H1 (cell line): ENCODE data around the gene HDAC9. TPM values are rescaled to one million over a fixed set of nuclear protein-coding genes. Genes with fewer than 3 reads are reported as not detected.

ENCODE experiments used
- CTCF ChIA-PET: fragments of 300-600 bp; sonication (Branson Sonifier 250); formaldehyde crosslinking; loops from one replicate; lab custom pipeline; 2021; ENCODE audit not compliant: partially characterized antibody; lab: Charles Lee
- POLR2A ChIA-PET: fragments of 300-600 bp; sonication (Branson Sonifier 250); formaldehyde crosslinking; loops from one replicate; lab custom pipeline; 2021; ENCODE audit warnings: inconsistent platforms; ENCODE audit not compliant: partially characterized antibody; lab: Charles Lee
- DNase-seq, 2 experiments: peaks; one replicate each; pipeline versions ENCODE4 v3.0.0 to v3.0.0-alpha.2; 2010 to 2022; ENCODE audit warnings: low spot score in 2 of 2, low read depth in 1 of 2, mixed read lengths in 1 of 2
- FAIRE-seq: peaks from 2 replicates; lab custom pipeline; 2011; peaks lifted over from hg19 to GRCh38; lab: Jason Lieb, UNC
- H2AFZ ChIP-seq: 2 replicates; pipeline ENCODE4 v1.8.1; 2012; ENCODE audit warnings: low read length, inconsistent platforms
- H2AK5ac ChIP-seq: 2 replicates; pipeline ENCODE4 v1.6.1; 2013; ENCODE audit warnings: low read depth, low read length
- H2BK120ac ChIP-seq: replicated peaks from 2 replicates; pipeline ENCODE3; 2013; ENCODE audit warnings: low read depth, low read length, inconsistent platforms
- H2BK12ac ChIP-seq: 2 replicates; pipeline ENCODE4 v1.6.1; 2013; ENCODE audit warnings: low read depth, low read length
- H2BK15ac ChIP-seq: 2 replicates; pipeline ENCODE4 v1.6.1; 2013; ENCODE audit warnings: low read length
- H2BK20ac ChIP-seq: 2 replicates; pipeline ENCODE4 v1.6.1; 2013; ENCODE audit warnings: low read length
- H2BK5ac ChIP-seq: 2 replicates; pipeline ENCODE4 v1.6.1; 2013; ENCODE audit warnings: low read depth, low read length
- H3K14ac ChIP-seq: 2 replicates; pipeline ENCODE4 v1.6.1; 2013; ENCODE audit warnings: inconsistent platforms; ENCODE audit not compliant: insufficient read length
- H3K18ac ChIP-seq: 2 replicates; pipeline ENCODE4 v1.6.1; 2013; ENCODE audit warnings: low read length; ENCODE audit errors: extremely low read depth
- H3K23ac ChIP-seq: 2 replicates; pipeline ENCODE4 v1.6.1; 2013; ENCODE audit warnings: inconsistent platforms; ENCODE audit not compliant: insufficient read length
- H3K23me2 ChIP-seq: 2 replicates; pipeline ENCODE4 v1.6.1; 2013; ENCODE audit warnings: low read depth, low read length
- H3K27ac ChIP-seq: 2 replicates; pipeline ENCODE4 v1.6.1; 2011; ENCODE audit warnings: low read depth, low read length, inconsistent platforms
- H3K27me3 ChIP-seq, 4 experiments: replicated peaks in 1 of 4; 1 replicate in 1 of 4; 2 replicates in 3 of 4; pipeline versions ENCODE4 v1.6.1 to v1.8.1; 2011 to 2013; ENCODE audit warnings: low read length in 3 of 4, mild to moderate bottlenecking in 3 of 4, inconsistent platforms in 2 of 4, mixed read lengths in 2 of 4, moderate library complexity in 1 of 4; ENCODE audit not compliant: control insufficient read depth in 3 of 4, insufficient read depth in 3 of 4; ENCODE audit errors: extremely low read depth in 1 of 4
- H3K36me3 ChIP-seq, 4 experiments: 2 replicates each; pipeline versions ENCODE4 v1.6.1 to v1.8.1; 2011 to 2013; ENCODE audit warnings: mild to moderate bottlenecking in 4 of 4, low read length in 3 of 4, moderate library complexity in 2 of 4, control low read depth in 1 of 4, inconsistent platforms in 1 of 4; ENCODE audit not compliant: insufficient read depth in 4 of 4, control insufficient read depth in 2 of 4
- H3K4ac ChIP-seq: replicated peaks from 2 replicates; pipeline ENCODE3; 2013; ENCODE audit warnings: low read length, low read depth, mixed read lengths, inconsistent platforms; ENCODE audit not compliant: insufficient read length
- H3K4me1 ChIP-seq, 4 experiments: replicated peaks in 1 of 4; 1 replicate in 1 of 4; 2 replicates in 3 of 4; pipeline versions ENCODE4 v1.6.1 to v1.8.1; 2011 to 2013; ENCODE audit warnings: low read length in 3 of 4, inconsistent platforms in 2 of 4, mixed read lengths in 1 of 4; ENCODE audit not compliant: insufficient read depth in 4 of 4, control insufficient read depth in 3 of 4
- H3K4me2 ChIP-seq, 2 experiments: 2 replicates each; pipeline versions ENCODE4 v1.6.1 to v1.8.1; 2011 to 2013; ENCODE audit warnings: low read depth in 2 of 2, low read length in 2 of 2, control low read depth in 1 of 2, inconsistent platforms in 1 of 2, mild to moderate bottlenecking in 1 of 2; ENCODE audit not compliant: insufficient read depth in 1 of 2
- H3K4me3 ChIP-seq, 4 experiments: fragments of 200-600, 300-600 bp in 1 of 4; sonication (generic), shearing (Covaris generic), sonication (Bioruptor Twin) in 1 of 4; 2 replicates each; pipeline versions ENCODE4 v1.5.1 to v1.8.1; 2011 to 2016; ENCODE audit warnings: low read length in 4 of 4, low read depth in 3 of 4, control low read depth in 2 of 4, inconsistent platforms in 2 of 4, mild to moderate bottlenecking in 2 of 4, mixed read lengths in 1 of 4, moderate library complexity in 1 of 4; ENCODE audit not compliant: insufficient read depth in 2 of 4; ENCODE audit errors: extremely low read depth in 1 of 4
- H3K56ac ChIP-seq: replicated peaks from 2 replicates; pipeline ENCODE3; 2013; ENCODE audit warnings: low read depth, mild to moderate bottlenecking, mixed read lengths, low read length, inconsistent platforms; ENCODE audit not compliant: insufficient read length
- H3K79me1 ChIP-seq: 2 replicates; pipeline ENCODE4 v1.6.1; 2013; ENCODE audit warnings: low read depth, low read length, control low read depth
- H3K79me2 ChIP-seq, 2 experiments: 2 replicates each; pipeline versions ENCODE4 v1.6.1 to v1.8.1; 2012 to 2013; ENCODE audit warnings: low read length in 2 of 2, mild to moderate bottlenecking in 2 of 2, inconsistent platforms in 1 of 2; ENCODE audit not compliant: insufficient read depth in 2 of 2, control insufficient read depth in 1 of 2
- H3K9ac ChIP-seq, 4 experiments: replicated peaks in 1 of 4; 1 replicate in 1 of 4; 2 replicates in 3 of 4; pipeline versions ENCODE4 v1.6.1 to v1.8.1; 2011 to 2013; ENCODE audit warnings: low read depth in 3 of 4, low read length in 3 of 4, control low read depth in 2 of 4, mild to moderate bottlenecking in 2 of 4, moderate library complexity in 2 of 4, inconsistent platforms in 1 of 4; ENCODE audit errors: extremely low read depth in 1 of 4
- H3K9me3 ChIP-seq, 2 experiments: 2 replicates each; pipeline versions ENCODE4 v1.6.1 to v1.8.1; 2012 to 2013; ENCODE audit warnings: mild to moderate bottlenecking in 2 of 2, moderate library complexity in 2 of 2, control low read depth in 1 of 2, inconsistent platforms in 1 of 2, low read depth in 1 of 2, low read length in 1 of 2, mixed read lengths in 1 of 2; ENCODE audit not compliant: insufficient read depth in 2 of 2
- H4K20me1 ChIP-seq, 2 experiments: replicated peaks in 1 of 2; 2 replicates each; pipeline versions ENCODE3 to v1.8.1; 2011 to 2013; ENCODE audit warnings: inconsistent platforms in 2 of 2, low read length in 2 of 2, mild to moderate bottlenecking in 1 of 2; ENCODE audit not compliant: insufficient read depth in 2 of 2, control insufficient read depth in 1 of 2
- H4K5ac ChIP-seq: 2 replicates; pipeline ENCODE4 v1.6.1; 2013; ENCODE audit warnings: low read length, low read depth, mixed read lengths, inconsistent platforms; ENCODE audit not compliant: insufficient read length
- H4K8ac ChIP-seq: 2 replicates; pipeline ENCODE4 v1.8.0; 2013; ENCODE audit warnings: mild to moderate bottlenecking, moderate library complexity, low read length, inconsistent platforms; ENCODE audit not compliant: insufficient read depth; ENCODE audit errors: extremely low read depth
- H4K91ac ChIP-seq: replicated peaks from 2 replicates; pipeline ENCODE3; 2013; ENCODE audit warnings: low read length, mixed read lengths, inconsistent platforms; ENCODE audit not compliant: insufficient read length
- JUND ChIP-seq: IDR thresholded peaks from 2 replicates; pipeline ENCODE4 v1.6.1; 2011; ENCODE audit warnings: mild to moderate bottlenecking, improper control_type of control experiment, low read length
- RXRA ChIP-seq: IDR thresholded peaks from 2 replicates; pipeline ENCODE4 v1.6.1; 2011; ENCODE audit warnings: low read depth, mild to moderate bottlenecking, low read length, moderate library complexity; ENCODE audit not compliant: insufficient read depth
- SAP30 ChIP-seq: fragments of 300-600 bp; sonication (generic); IDR thresholded peaks from 2 replicates; pipeline ENCODE4 v1.7.1; 2012; ENCODE audit warnings: low read length, moderate library complexity, mild to moderate bottlenecking, inconsistent platforms; ENCODE audit not compliant: insufficient read depth, insufficient replicate concordance
- USF2 ChIP-seq: IDR thresholded peaks from 2 replicates; pipeline ENCODE4 v1.6.1; 2011; ENCODE audit warnings: low read length, improper control_type of control experiment
- WGBS, 2 experiments: shearing (Covaris generic) in 1 of 2; methylation state at CpG; one replicate each; pipeline versions ENCODE4 v1.1.6 to v1.1.7; 2013 to 2015; ENCODE audit warnings: low lambda C conversion rate in 2 of 2, mixed read lengths in 2 of 2, inconsistent platforms in 1 of 2, low coverage in 1 of 2, missing lambda C conversion rate in 1 of 2; ENCODE audit not compliant: insufficient replicate concordance in 2 of 2, insufficient coverage in 1 of 2, insufficient read length in 1 of 2; ENCODE audit errors: extremely low coverage in 1 of 2, missing lambda C conversion rate in 1 of 2; 5-methylcytosine and 5-hydroxymethylcytosine counted together
- polyA plus RNA-seq, 7 experiments: library from polyadenylated mRNA; depleted of rRNA in 3 of 7; stranded (reverse) in 5 of 7; unstranded in 2 of 7; fragments of >200 nt in 5 of 7; fragments of 200-250 nt in 2 of 7; gene quantifications; 1 replicate in 5 of 7; 2 replicates in 1 of 7; 4 replicates in 1 of 7; pipeline versions ENCODE4 v1.2.1 to v1.2.3, GENCODE V29; 2011 to 2013; ENCODE audit warnings: missing spikeins in 2 of 7, mixed read lengths in 2 of 7
- total RNA-seq: library from RNA; stranded (reverse); fragmentation: NEBNext Ultra II Directional; extraction: Animal tissue kit (Norgen Biotek cat#: 25700); gene quantifications from 2 replicates; pipeline ENCODE4 v1.2.1, GENCODE V29; 2021

The HDAC9 gene
- total and polyA plus RNA-seq, 2 of the 8 experiments (the other 6 are each of a cell fraction or from before 2014, with no cell fraction given) = 9.5 to 13.1 TPM

- Histone ChIP-seq H2BK12ac (no peak overlapping the region), H3K9me3 (no peaks in the 10 kb centered on the region), H3K9ac (no peak overlapping the region), H3K79me2 (no peaks in the 10 kb centered on the region), H3K79me1 (no peaks in the 10 kb centered on the region), H3K27ac (no peak overlapping the region), H4K8ac (no peak overlapping the region), H2BK5ac (no peak overlapping the region), H3K56ac (no peak overlapping the region), H2BK120ac (no peak overlapping the region), H3K4me1 (peaks cover 0 to 4% (median 0%) of the 10 kb centered on the region in 4 experiments; a peak in 1 of 7 replicates), H3K4me3 (no peak overlapping the region), H3K36me3 (no peaks in the 10 kb centered on the region), H3K23ac (no peak overlapping the region), H2AFZ (no peak overlapping the region), H3K4ac (no peak overlapping the region), H2AK5ac (no peak overlapping the region), H3K27me3 (no peaks in the 10 kb centered on the region), H2BK20ac (no peak overlapping the region), H4K20me1 (no peaks in the 10 kb centered on the region), H3K4me2 (no peak overlapping the region), H4K91ac (no peak overlapping the region), H3K23me2 (no peaks in the 10 kb centered on the region), H3K18ac (no peak overlapping the region), H2BK15ac (no peak overlapping the region), H3K14ac (no peak overlapping the region), H4K5ac (no peak overlapping the region)
- DNase-seq (no peak), FAIRE-seq (no peak)
- ChIA-PET CTCF (interaction anchor here (1.0 to 1.2 kb wide), 2 partner anchors 12 to 59 kb away, joined by 3 read pairs; no protein-coding TSS in a partner anchor), POLR2A (no interaction called here)
- 87% methylated on average over 7 of the region's 7 CpGs; no CpG with 5 or more reads in 1 of the 2 experiments for WGBS, 2 experiments
- no peak for TF ChIP-seq JUND
- no peak for TF ChIP-seq SAP30
- no peak for TF ChIP-seq RXRA
- TF ChIP-seq USF2 = no peak
Measured at GRCh38 chr7:18770154-18770811, 274.7 kb downstream of the HDAC9 start.
